OCI-LY3 (cell line): ENCODE results near the gene ZAR1L.

Source experiments
- H2AFZ ChIP-seq: fragments of 200-600, 300-600 bp; shearing (Covaris generic); 2 replicates; pipeline ENCODE4 v1.6.0; 2014; ENCODE audit warnings: antibody characterized with exemption, low read depth, low read length
- H3K27ac ChIP-seq: fragments of 200-600, 300-600 bp; sonication (generic); 2 replicates; pipeline ENCODE4 v1.5.1; 2014; ENCODE audit warnings: mild to moderate bottlenecking, low read length, moderate library complexity, mixed read lengths
- H3K27me3 ChIP-seq: fragments of 200-600, 300-600 bp; sonication (generic); 2 replicates; pipeline ENCODE4 v1.6.1; 2014; ENCODE audit warnings: low read depth, low read length, mixed read lengths
- H3K36me3 ChIP-seq: fragments of 200-600, 300-600 bp; sonication (generic); replicated peaks from 2 replicates; pipeline ENCODE3; 2014; ENCODE audit warnings: low read depth, low read length, mixed read lengths
- H3K4me1 ChIP-seq: fragments of 300-600, 200-600 bp; sonication (generic); 2 replicates; pipeline ENCODE4 v1.6.1; 2014; ENCODE audit warnings: low read length, mixed read lengths
- H3K4me2 ChIP-seq: fragments of 200-600, 300-600 bp; sonication (generic); 2 replicates; pipeline ENCODE4 v1.6.1; 2014; ENCODE audit warnings: low read length, mixed read lengths
- H3K4me3 ChIP-seq: fragments of 300-600, 200-600 bp; sonication (generic); 2 replicates; pipeline ENCODE4 v1.5.1; 2014; ENCODE audit warnings: antibody characterized with exemption, mild to moderate bottlenecking, low read length, moderate library complexity
- H3K79me2 ChIP-seq: fragments of 300-600, 200-600 bp; shearing (Covaris generic); 2 replicates; pipeline ENCODE4 v1.6.1; 2014; ENCODE audit warnings: mild to moderate bottlenecking, low read length, mixed read lengths
- H3K9ac ChIP-seq: fragments of 300-600, 200-600 bp; shearing (Covaris generic); 2 replicates; pipeline ENCODE4 v1.6.0; 2014; ENCODE audit warnings: mild to moderate bottlenecking, low read length, moderate library complexity
- H3K9me3 ChIP-seq: fragments of 200-600, 300-600 bp; shearing (Covaris generic); 2 replicates; pipeline ENCODE4 v1.6.1; 2014; ENCODE audit warnings: low read length, mixed read lengths; ENCODE audit not compliant: insufficient read depth
- H4K20me1 ChIP-seq: fragments of 200-600, 300-600 bp; sonication (generic); 2 replicates; pipeline ENCODE4 v1.6.1; 2016; ENCODE audit warnings: low read length, mixed read lengths; ENCODE audit not compliant: insufficient read depth
- EZH2phosphoT487 ChIP-seq: fragments of 200-600 bp; shearing (Covaris generic); IDR thresholded peaks from 2 replicates; pipeline ENCODE4 v1.6.1; 2018; ENCODE audit warnings: antibody characterized with exemption, mixed run types, low read depth
- TF ChIP-seq, protein P1 (sequence below): fragments of 200-600, 300-600 bp; sonication (generic); IDR thresholded peaks from 2 replicates; pipeline ENCODE4 v1.5.1; 2014; ENCODE audit warnings: antibody characterized with exemption, low read length, low read depth

Gene ZAR1L

DNA sequence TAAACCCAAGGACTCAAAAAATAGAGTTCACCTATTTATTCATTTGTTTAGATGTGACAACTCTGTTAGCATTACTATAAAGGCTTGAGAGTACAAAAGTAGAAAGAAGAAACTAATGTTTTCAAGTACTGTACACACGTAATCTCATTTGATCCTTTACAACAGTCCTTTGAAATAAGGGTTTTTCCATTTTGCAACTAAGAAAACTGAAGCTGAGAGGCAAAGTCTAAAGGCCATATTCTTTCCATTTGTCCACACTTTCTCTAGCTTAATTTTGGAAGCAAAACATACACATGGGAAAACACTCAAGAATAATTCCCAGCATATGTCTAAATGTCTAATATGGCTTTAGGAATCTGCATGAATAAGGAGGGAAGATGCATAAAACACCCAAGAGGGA is 34.1 kb downstream of the ZAR1L start:
- Histone ChIP-seq H3K4me2 (no peak overlapping the region), H3K79me2 (no peaks in the 10 kb centered on the region), H3K27me3 (no peaks in the 10 kb centered on the region), H3K4me1 (peaks cover 3% of the 10 kb centered on the region), H3K9ac (no peak overlapping the region), H3K36me3 (no peaks in the 10 kb centered on the region), H4K20me1 (no peaks in the 10 kb centered on the region), H2AFZ (no peak overlapping the region), H3K27ac (no peak overlapping the region), H3K9me3 (no peaks in the 10 kb centered on the region), H3K4me3 (no peak overlapping the region)
- no peak for TF ChIP-seq EZH2phosphoT487
- TF ChIP-seq, protein P1, sequence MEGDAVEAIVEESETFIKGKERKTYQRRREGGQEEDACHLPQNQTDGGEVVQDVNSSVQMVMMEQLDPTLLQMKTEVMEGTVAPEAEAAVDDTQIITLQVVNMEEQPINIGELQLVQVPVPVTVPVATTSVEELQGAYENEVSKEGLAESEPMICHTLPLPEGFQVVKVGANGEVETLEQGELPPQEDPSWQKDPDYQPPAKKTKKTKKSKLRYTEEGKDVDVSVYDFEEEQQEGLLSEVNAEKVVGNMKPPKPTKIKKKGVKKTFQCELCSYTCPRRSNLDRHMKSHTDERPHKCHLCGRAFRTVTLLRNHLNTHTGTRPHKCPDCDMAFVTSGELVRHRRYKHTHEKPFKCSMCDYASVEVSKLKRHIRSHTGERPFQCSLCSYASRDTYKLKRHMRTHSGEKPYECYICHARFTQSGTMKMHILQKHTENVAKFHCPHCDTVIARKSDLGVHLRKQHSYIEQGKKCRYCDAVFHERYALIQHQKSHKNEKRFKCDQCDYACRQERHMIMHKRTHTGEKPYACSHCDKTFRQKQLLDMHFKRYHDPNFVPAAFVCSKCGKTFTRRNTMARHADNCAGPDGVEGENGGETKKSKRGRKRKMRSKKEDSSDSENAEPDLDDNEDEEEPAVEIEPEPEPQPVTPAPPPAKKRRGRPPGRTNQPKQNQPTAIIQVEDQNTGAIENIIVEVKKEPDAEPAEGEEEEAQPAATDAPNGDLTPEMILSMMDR, result no peak

DNA sequence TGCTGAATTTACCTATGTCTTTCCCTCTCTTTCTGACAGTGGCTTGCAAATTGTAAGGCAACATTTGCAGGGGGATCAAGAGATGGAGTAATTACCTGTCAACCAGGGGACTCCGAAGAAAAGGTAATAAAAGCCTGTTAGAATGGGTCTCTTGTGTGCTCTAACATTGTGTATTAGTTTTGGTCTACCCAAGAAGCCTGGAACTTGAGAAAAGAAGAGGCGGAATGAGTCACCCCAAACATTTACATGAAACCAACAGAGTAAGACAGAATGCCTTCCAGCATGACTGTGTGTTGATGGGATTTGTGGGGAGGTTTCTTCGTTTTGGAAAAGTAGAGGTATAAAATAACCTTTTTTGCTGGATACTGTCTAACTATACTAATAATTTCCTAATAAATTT is 36.7 kb downstream of the ZAR1L start:
- H3K27me3 ChIP-seq, result no peaks in the 10 kb centered on the region
- no peaks in the 10 kb centered on the region for H3K79me2 ChIP-seq
- no peaks in the 10 kb centered on the region for H3K9me3 ChIP-seq
- no peak overlapping the region for H3K4me3 ChIP-seq
- H2AFZ ChIP-seq, result no peak overlapping the region
- H3K36me3 ChIP-seq, result no peaks in the 10 kb centered on the region
- H3K9ac ChIP-seq, result no peak overlapping the region
- peaks cover 3% of the 10 kb centered on the region for H3K4me1 ChIP-seq
- H3K27ac ChIP-seq, result no peak overlapping the region
- H3K4me2 ChIP-seq, result no peak overlapping the region
- H4K20me1 ChIP-seq, result no peaks in the 10 kb centered on the region
- TF ChIP-seq, protein P1, result no peak
- TF ChIP-seq EZH2phosphoT487, result no peak

DNA sequence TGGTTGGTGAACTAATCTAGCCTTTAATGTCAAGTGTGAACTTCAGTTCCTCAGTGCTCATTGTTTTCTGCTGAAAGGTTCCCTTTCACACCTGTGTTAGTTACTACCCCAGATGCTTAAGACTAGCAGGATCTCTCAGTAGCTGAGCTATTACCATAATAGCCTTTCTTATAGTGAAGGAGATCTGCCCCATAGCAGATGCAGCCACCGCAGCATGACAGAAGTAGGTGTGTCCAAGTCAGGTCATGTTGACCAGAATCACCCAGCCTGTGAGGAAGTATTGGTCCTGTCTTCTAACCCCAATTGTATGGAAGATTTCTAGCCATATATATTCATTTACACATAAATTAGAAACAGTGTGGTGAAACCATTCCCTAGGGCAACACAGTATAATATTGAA is 37.3 kb downstream of the ZAR1L start:
- no peaks in the 10 kb centered on the region for H3K79me2 ChIP-seq
- H3K27me3 ChIP-seq, result no peaks in the 10 kb centered on the region
- no peak overlapping the region for H3K4me3 ChIP-seq
- H2AFZ ChIP-seq, result no peak overlapping the region
- no peaks in the 10 kb centered on the region for H3K36me3 ChIP-seq
- no peaks in the 10 kb centered on the region for H3K9me3 ChIP-seq
- H4K20me1 ChIP-seq, result no peaks in the 10 kb centered on the region
- TF ChIP-seq, protein P1, result no peak
- TF ChIP-seq EZH2phosphoT487, result no peak
- H3K4me1 ChIP-seq, result peaks cover 3% of the 10 kb centered on the region
- H3K9ac ChIP-seq, result no peak overlapping the region
- no peak overlapping the region for H3K4me2 ChIP-seq
- H3K27ac ChIP-seq, result no peak overlapping the region

DNA sequence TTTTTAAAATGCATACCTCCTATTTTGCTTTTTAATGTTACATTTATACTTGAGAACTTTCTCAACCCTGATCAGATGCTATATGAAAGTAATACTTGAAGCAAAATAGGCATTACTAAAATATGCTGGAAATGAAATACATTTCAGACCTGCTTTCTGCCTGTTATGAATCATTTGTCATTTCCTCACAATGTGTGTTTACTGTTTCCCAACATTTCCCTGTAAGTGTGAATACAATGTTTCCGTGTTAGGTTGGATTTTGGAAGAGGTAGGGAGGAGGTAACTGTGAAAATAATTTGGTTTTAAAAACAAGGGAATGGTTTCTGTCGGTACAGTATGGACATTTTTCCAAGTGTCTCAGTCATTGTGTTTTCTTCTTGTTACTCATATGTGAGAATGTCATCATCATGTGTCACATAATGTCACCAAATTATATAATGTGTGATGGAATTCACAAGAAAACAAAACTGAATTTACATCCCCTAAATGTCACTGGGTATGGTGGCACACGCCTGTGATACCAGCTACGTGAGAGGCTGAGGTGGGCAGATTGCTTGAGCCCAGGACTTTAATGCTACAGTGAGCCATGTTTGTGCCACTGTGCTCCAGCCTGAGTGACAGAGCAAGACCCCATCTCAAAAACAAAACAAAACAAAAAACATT is 43.0 kb downstream of the ZAR1L start:
- Histone ChIP-seq H3K79me2 (no peaks in the 10 kb centered on the region), H3K36me3 (no peaks in the 10 kb centered on the region), H3K4me1 (no peaks in the 10 kb centered on the region), H3K4me3 (no peak overlapping the region), H3K9ac (no peak overlapping the region), H3K4me2 (no peak overlapping the region), H4K20me1 (no peaks in the 10 kb centered on the region), H3K9me3 (no peaks in the 10 kb centered on the region), H3K27ac (no peak overlapping the region), H2AFZ (no peak overlapping the region), H3K27me3 (no peaks in the 10 kb centered on the region)
- TF ChIP-seq, protein P1, result no peak
- TF ChIP-seq EZH2phosphoT487, result no peak
